HG03139 (cell line): ENCODE data around the gene LTBP1.
"Not testable (repeated sequence)": the region's sequence is repeated elsewhere in the genome, so short reads cannot be mapped to it uniquely, and the experiment has no call there.

ENCODE experiments used
- ATAC-seq: cut with Tn5 transposase; IDR thresholded peaks from one replicate; pipeline ENCODE4 v1.9.1; 2021; ENCODE audit not compliant: unreplicated experiment

The LTBP1 gene

DNA sequence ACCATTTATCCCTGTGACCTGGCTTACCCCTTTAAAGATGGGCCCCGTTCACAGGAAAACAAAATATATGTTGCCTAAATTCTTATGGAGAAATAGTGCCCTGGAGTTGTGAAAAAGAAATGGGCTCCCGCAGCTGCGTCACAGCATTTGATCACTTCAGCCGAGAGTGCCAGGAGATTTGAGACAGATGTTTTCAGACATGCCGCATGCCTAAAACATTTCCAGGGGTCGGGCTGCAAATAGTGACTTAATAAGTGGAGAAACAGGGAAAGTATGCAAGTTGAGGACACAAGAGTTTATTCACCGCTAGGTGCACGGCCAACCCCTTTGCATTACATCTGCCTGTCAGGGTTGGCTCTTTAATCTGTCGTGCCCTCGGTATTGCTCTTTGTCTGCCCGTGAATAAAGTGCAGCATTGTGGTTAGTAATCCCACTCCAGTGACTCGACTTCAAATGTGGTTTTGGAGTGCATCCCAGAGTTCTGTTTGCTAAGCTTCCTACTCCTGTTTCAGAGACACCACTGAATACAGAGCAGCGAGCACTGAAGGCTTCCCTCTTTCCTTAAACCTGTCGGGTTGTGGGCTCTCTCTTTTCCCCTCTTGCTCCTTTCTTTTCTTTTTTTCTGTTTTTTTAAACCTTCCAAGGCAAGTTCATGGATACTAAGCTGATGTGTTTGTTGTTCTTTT is 187.5 kb downstream of the LTBP1 start:
- ATAC-seq = no peak

DNA sequence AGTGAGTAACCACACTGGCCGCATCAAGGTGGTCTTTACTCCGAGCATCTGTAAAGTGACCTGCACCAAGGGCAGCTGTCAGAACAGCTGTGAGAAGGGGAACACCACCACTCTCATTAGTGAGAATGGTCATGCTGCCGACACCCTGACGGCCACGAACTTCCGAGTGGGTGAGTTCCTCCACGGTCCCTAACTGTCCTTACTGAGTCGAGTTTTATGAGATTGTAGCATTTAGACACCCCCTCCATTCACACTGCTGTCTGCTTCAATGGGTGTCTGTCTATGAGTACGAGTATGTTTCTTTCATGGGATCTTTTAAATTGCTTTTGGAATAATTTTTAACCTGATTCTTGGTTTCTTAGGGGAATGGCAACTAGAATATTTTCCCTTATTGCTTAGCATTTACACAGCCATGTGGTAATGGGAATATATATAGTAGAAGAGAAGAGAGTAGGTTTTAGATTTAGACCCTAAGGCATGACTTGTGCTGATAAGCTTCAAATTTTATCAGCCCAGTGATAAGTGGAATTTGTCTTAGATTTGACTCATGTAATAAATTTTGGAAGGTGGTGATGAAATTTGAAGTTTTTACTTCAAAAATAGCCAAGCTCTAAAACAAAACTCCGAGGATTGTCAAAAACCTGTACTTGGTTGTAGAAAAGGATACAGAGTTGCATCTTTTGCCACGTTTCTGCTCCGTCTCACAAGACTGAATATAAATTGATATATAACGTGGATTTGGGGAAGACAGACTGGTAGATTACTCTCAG is 188.2 kb downstream of the LTBP1 start:
- no peak for ATAC-seq

DNA sequence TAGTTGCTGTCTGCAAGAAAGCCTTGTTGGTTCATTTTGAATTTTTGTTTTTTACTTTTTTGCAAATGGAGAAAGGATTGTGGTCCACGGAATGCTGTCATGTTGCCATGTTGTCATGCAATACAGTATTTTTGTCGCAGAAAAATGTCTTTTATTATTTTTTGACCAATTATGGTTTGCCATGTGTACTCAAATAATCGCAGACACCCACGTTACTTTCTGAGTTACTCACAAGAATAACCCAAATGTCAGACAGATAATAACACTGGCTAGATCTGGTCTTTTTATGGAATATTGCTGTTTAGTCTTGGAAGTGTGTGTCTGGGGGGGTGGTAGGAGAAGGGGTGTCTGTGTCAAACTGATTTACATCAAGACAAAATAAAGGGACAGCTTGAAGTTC is 188.9 kb downstream of the LTBP1 start:
- no peak for ATAC-seq

- ATAC-seq = no peak
Measured at GRCh38 chr2:33136056-33136455, 189.3 kb downstream of the LTBP1 start.

DNA sequence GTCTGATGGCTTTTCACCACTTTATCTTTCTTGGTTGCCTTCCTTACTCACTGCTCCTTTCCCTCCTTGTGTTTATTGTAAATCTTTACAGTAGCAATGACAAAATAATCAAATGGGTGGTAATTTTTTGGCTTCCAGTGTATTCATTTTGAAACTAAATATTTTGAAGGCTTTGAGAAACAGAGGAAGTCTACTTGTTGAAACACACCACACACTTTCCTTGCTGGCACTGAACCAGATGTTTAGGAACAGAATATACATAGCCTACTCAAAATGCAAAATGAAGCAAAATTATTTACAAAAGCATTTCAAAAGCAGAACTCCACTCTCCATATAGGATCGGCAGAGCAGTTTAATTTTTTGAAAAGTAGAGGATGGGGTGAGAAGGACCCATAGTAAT is 189.8 kb downstream of the LTBP1 start:
- no peak for ATAC-seq

- no peak for ATAC-seq
Measured at GRCh38 chr2:33137331-33137730, 190.6 kb downstream of the LTBP1 start.

DNA sequence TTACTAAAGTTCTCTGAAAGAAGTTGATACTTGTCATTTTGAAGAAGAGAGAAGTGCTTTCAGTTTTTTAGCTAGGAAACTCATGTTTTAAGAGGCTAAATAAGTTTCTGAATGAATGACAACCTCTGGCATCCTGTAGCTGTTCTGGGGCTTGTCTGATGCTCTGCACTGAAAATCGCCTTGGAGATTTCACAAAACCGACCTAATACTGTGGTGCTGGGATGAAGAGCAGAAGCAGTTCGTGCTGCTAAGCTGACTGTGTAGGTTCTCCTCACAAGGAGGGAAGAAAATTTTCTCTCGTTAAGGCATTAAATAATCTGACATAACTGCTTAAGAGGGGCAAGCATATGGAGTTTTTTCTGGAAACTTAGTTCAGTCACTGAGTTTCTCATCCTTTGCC is 193.2 kb downstream of the LTBP1 start:
- ATAC-seq = no peak

GRCh38 chr2:33141476-33141875 is 194.7 kb downstream of the LTBP1 start:
- no peak for ATAC-seq

- no peak for ATAC-seq
Measured at GRCh38 chr2:33142810-33143209, 196.1 kb downstream of the LTBP1 start.

- ATAC-seq = no peak
Measured at GRCh38 chr2:33144243-33144642, 197.5 kb downstream of the LTBP1 start.

DNA sequence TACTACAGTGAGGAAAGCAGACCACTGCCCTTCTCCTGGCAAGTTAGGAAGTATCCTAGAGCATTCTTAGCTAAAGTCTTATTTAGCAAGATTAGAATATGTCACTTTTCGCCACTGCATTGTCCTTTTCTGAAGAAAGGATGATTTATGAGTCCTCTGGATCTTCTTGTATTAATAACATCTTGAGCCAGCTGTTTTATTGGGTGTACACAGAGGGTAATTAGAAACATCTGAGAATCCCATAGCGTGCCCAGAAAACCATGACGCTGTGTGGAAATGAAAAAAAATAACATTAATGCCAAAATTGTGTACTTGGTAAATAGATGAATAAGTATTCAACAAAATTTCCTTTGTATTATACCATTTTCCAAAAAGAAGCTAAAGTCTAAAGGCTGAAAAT is 198.7 kb downstream of the LTBP1 start:
- ATAC-seq = no peak

DNA sequence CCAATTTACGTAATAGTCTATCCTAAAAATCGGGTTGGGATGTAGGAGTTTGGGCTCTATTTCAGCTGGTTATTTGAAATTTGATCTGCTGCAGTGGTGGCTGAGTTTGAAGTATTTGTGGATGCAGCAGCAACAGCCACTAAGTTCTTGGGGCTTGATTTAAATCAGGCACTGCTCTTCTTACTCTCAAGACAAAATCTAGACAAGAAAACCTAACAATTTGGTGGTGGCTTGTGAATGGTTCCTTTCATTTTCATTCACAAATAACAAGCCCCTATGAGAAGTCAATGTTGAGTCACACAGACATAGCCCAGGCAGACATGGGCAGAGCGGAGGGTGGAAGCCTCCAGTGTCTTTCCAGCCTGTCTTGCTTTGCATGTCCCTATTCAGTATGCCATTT is 199.3 kb downstream of the LTBP1 start:
- no peak for ATAC-seq

DNA sequence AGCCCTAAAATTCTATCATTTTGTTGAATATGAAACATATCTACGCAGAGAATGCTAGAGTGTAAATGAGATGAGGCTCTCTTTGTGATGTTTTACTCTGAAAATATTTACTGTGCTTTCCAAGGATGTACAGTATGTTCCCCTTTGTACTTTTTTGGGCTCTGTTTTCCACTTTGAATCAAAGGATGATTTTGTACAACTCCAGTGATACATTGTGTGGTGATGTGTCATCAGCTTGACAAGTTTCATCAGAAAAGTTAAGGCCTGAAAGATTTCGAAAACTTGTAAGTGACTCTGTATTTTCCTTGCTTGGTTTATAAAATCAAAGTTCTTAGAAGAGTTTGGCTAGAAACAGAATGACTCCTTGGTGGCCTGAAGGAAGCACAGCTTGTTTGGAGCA is 206.3 kb downstream of the LTBP1 start:
- no peak for ATAC-seq

DNA sequence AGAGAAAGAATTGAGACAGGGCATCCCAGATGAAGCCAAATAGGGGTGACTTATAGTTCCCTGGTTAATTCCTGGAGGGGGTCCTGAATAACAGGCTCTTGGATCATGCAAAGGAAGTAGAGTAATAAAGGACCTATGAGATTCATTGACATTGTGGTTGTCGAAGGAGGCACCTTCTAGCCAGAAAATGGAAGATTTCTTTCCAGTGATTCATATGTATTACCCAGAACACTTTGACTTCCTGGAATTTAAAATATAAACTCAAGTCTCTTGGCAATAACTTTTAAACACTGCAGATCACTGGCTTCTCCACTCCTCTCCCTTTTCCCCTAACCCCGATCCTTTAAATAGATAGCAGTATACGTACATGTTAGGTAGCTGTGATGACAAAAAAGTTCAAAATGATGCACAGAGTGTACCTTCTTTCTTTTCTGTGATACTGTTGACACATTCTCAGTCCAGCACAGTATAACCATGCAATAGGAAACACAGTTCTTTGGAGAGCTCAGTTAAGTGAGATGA is 211.8 kb downstream of the LTBP1 start:
- ATAC-seq = no peak

GRCh38 chr2:33160191-33160590 is 213.4 kb downstream of the LTBP1 start:
- ATAC-seq = no peak

DNA sequence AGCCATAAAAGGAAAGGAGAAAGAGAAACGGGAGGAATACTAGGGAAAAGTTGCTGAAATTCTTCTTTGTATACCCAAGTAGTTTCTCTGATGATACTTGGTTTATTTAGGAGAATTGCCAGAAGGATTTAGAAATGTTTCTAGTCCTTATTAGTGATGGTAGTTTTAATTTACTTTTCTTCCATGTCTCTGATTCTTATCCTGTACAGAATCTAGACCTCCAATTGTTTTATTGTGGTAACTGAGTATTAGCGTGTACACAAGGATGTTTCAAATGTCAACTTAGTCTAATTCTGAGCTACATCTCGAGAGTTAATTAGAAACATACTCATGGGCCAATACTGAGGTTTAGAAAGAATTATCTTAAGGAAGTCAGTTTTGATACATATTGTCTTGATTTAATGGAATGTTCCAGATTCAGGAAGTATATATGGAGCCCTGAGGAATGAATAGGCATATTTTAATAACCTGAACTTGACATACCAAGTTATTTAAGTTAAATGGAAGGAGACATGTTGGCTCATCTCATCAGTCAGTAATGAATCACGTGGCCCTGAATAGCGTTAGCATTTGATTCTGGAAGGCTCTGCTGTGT is 219.6 kb downstream of the LTBP1 start:
- ATAC-seq = no peak

GRCh38 chr2:33167622-33168245 is 221.0 kb downstream of the LTBP1 start:
- no peak for ATAC-seq

GRCh38 chr2:33168425-33168824 is 221.7 kb downstream of the LTBP1 start:
- no peak for ATAC-seq

DNA sequence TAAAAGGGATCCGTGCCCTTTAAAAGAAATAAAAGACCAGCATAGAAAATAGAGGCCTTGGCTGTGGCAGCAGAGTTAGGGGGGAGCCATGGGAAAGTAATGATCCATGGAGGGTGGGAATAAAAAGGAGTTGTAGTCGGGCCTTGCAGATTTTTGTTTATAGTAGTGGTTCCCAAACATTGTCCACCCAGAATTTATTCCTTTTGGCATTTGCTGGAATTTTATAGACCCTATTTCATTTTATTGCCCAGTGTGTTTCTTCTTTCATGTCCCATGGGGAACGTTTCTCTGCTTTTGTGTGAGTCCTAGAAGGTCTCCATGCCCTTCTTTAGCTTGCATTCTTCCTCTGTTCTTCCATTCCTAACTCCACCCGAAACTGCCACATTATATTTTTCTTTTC is 222.2 kb downstream of the LTBP1 start:
- ATAC-seq = no peak

- ATAC-seq = not testable (repeated sequence)
Measured at GRCh38 chr2:33170251-33170650, 223.5 kb downstream of the LTBP1 start.

GRCh38 chr2:33177627-33178026 is 230.9 kb downstream of the LTBP1 start:
- ATAC-seq = no peak

DNA sequence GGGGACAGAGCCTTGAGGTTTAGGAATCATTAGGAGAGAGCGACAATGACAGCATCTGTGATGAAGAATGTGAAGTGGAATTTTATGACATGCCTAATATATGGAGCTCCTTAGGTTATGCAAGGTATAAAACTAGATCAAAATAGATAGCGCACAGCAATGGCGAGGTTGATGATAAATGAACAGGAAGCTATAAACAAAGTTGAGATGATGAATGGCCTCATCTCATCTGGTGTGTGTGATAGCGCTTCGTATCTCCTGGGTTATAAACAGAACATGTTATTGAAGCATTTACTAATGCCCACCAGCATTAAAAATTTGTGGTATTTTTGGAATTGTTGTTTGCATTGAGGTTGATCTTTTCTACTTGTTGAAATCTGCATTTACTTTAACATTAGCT is 231.5 kb downstream of the LTBP1 start:
- no peak for ATAC-seq
